Measurements from ENCODE around the gene NANS.

GRCh38 chr9:98117984-98118639, 61.6 kb downstream of the NANS start:
- TF ChIP-seq CTCF (IDR thresholded peaks at IDR 0.05) (no peak), ZFX (IDR thresholded peaks at IDR 0.05; ENCODE audit: borderline replicate concordance) (no peak)
